DND-41 (cell line): ENCODE measurements around the gene KIF4B.

Experiments
- ATAC-seq: fragments of 200-7000 bp; cut with Tn5 transposase; 3 replicates; pipeline ENCODE4 v1.9.1; 2021; ENCODE audit warnings: low read depth; ENCODE audit not compliant: insufficient read depth
- DNase-seq: peaks from one replicate; pipeline ENCODE4 v3.0.0-alpha.2; 2020
- H2AFZ ChIP-seq: 2 replicates; pipeline ENCODE4 v1.6.0; 2012; ENCODE audit warnings: low read depth, low read length
- H3K27ac ChIP-seq: 2 replicates; pipeline ENCODE4 v1.5.1; 2012; ENCODE audit warnings: low read length, inconsistent platforms
- H3K27me3 ChIP-seq: fragments of 200-600 bp; sonication (generic); 2 replicates; pipeline ENCODE4 v1.6.0; 2012; ENCODE audit warnings: low read length, mild to moderate bottlenecking, inconsistent platforms; ENCODE audit not compliant: insufficient read depth, poor library complexity
- H3K36me3 ChIP-seq: 2 replicates; pipeline ENCODE4 v1.5.1; 2012; ENCODE audit warnings: low read length, inconsistent platforms; ENCODE audit not compliant: insufficient read depth
- H3K4me1 ChIP-seq: 2 replicates; pipeline ENCODE4 v1.5.1; 2012; ENCODE audit warnings: mild to moderate bottlenecking, low read length; ENCODE audit not compliant: insufficient read depth
- H3K4me2 ChIP-seq: 2 replicates; pipeline ENCODE4 v1.6.0; 2012; ENCODE audit warnings: mild to moderate bottlenecking, moderate library complexity, low read length, inconsistent platforms; ENCODE audit not compliant: insufficient read depth
- H3K4me3 ChIP-seq, 2 experiments: fragments of 200-600 bp in 1 of 2; shearing (Covaris generic) in 1 of 2; 2 replicates each; pipeline ENCODE4 v1.5.1; 2012 to 2016; ENCODE audit warnings: inconsistent platforms in 2 of 2, low read length in 2 of 2, mild to moderate bottlenecking in 2 of 2, low read depth in 1 of 2, moderate library complexity in 1 of 2
- H3K79me2 ChIP-seq: 2 replicates; pipeline ENCODE4 v1.6.0; 2012; ENCODE audit warnings: low read length, inconsistent platforms; ENCODE audit not compliant: insufficient read depth
- H3K9ac ChIP-seq: 2 replicates; pipeline ENCODE4 v1.6.0; 2012; ENCODE audit warnings: low read depth, mild to moderate bottlenecking, inconsistent platforms, low read length, moderate library complexity
- H3K9me3 ChIP-seq: 2 replicates; pipeline ENCODE4 v1.5.1; 2012; ENCODE audit warnings: low read length, moderate library complexity, mild to moderate bottlenecking, inconsistent platforms; ENCODE audit not compliant: insufficient read depth, severe bottlenecking
- H4K20me1 ChIP-seq: 2 replicates; pipeline ENCODE4 v1.6.0; 2012; ENCODE audit warnings: low read length; ENCODE audit not compliant: insufficient read depth
- EZH2 ChIP-seq: IDR thresholded peaks from 3 replicates; pipeline ENCODE4 v1.6.1; 2012; ENCODE audit warnings: borderline replicate concordance, low read depth, mild to moderate bottlenecking, moderate library complexity, low read length, inconsistent platforms; ENCODE audit not compliant: severe bottlenecking
- TF ChIP-seq, protein P1 (sequence below): IDR thresholded peaks from 2 replicates; pipeline ENCODE4 v1.5.1; 2012; ENCODE audit warnings: borderline replicate concordance, low read length, moderate library complexity, mild to moderate bottlenecking; ENCODE audit not compliant: poor library complexity, severe bottlenecking; ENCODE audit errors: extremely low read depth

The KIF4B gene

DNA sequence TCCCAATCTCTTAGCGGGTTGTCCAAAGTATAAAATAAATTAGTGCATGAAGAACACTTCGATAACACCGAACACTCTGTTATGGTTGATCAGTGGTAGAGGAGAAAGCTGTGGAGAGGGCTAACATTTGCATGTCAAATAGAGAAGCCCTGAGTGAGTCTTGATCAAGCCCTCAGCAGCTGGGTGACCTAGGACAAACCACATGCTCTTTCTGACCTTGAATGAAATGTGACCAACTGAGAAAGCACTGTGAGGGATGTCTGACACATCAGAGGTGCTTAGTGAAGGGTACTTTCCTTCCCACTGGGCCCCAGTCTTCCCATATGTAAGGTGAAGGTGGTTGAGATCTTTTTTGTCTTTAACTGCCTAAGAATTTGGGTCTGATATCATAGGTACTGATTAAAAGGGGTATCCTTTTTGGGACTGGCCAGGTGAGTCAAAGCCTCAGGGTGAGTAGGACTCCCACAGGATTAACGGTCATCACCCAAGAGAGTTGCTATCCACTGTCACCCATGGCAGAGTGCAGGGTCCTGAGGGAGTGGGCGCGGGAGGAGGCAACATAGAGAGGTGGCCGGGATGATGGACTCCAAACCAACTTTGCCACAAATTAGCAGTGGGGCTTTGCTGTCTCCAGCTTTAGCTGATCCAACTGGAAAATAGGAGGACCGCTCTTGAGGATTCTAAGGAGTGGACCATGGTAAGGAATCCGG is 53.5 kb downstream of the KIF4B start:
- Histone ChIP-seq H3K79me2 (no peaks in the 10 kb centered on the region), H3K9ac (no peak overlapping the region), H3K9me3 (no peaks in the 10 kb centered on the region), H3K4me1 (no peaks in the 10 kb centered on the region), H3K36me3 (no peaks in the 10 kb centered on the region), H3K4me2 (no peak overlapping the region), H3K27me3 (peaks cover 12% of the 10 kb centered on the region), H4K20me1 (no peaks in the 10 kb centered on the region), H3K27ac (no peak overlapping the region), H2AFZ (no peak overlapping the region), H3K4me3 (no peak overlapping the region)
- TF ChIP-seq, protein P1, sequence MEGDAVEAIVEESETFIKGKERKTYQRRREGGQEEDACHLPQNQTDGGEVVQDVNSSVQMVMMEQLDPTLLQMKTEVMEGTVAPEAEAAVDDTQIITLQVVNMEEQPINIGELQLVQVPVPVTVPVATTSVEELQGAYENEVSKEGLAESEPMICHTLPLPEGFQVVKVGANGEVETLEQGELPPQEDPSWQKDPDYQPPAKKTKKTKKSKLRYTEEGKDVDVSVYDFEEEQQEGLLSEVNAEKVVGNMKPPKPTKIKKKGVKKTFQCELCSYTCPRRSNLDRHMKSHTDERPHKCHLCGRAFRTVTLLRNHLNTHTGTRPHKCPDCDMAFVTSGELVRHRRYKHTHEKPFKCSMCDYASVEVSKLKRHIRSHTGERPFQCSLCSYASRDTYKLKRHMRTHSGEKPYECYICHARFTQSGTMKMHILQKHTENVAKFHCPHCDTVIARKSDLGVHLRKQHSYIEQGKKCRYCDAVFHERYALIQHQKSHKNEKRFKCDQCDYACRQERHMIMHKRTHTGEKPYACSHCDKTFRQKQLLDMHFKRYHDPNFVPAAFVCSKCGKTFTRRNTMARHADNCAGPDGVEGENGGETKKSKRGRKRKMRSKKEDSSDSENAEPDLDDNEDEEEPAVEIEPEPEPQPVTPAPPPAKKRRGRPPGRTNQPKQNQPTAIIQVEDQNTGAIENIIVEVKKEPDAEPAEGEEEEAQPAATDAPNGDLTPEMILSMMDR: no peak
- no peak for TF ChIP-seq EZH2
- no peak for ATAC-seq
- no peak for DNase-seq
